ENCODE data around the gene C3orf38. TPM values are rescaled to one million over a fixed set of nuclear protein-coding genes. Genes with fewer than 3 reads are reported as not detected.

Gene C3orf38
- total and polyA plus RNA-seq, 9 of the 15 experiments (the other 6 are each of a cell fraction or from before 2014, with no cell fraction given) = 8.7 to 22.1 (median 16.2) TPM

GRCh38 chr3:88166419-88166971 lies 16.7 kb downstream of the C3orf38 start:
- Histone ChIP-seq H4K20me1 (replicated peaks; ENCODE audit: control insufficient read depth, insufficient read depth, low read length) (no peaks in the 10 kb centered on the region), H3K4me3 (no peak overlapping the region), H3K9me1 (ENCODE audit: control insufficient read depth, insufficient read depth, low read length) (no peaks in the 10 kb centered on the region), H3K4me2 (ENCODE audit: insufficient read depth, low read length) (no peak overlapping the region), H3K27me3 (ENCODE audit: control insufficient read depth in 2 of 2, insufficient read depth in 2 of 2, low read length in 2 of 2) (no peaks in the 10 kb centered on the region), H3K9ac (ENCODE audit: insufficient read depth in 1 of 2, low read depth in 2 of 2, low read length in 2 of 2) (no peak overlapping the region), H3K79me2 (ENCODE audit: control insufficient read depth, insufficient read depth, low read length) (no peaks in the 10 kb centered on the region; the same call in 2 of the 3 replicates), H3K36me3 (ENCODE audit: control insufficient read depth, insufficient read depth, low read length) (peaks cover 3% of the 10 kb centered on the region; the same call in 1 of the 3 replicates), H3K4me1 (replicated peaks in 1 of 2; ENCODE audit: control insufficient read depth in 2 of 2, insufficient read depth in 2 of 2, low read length in 2 of 2) (no peaks in the 10 kb centered on the region), H2AFZ (ENCODE audit: low read depth, low read length) (no peak overlapping the region), H3K27ac (ENCODE audit: extremely low read depth, low read depth, low read length) (no peak overlapping the region), H3K9me3 (replicated peaks; ENCODE audit: control insufficient read depth, insufficient read depth, low read depth, low read length) (no peaks in the 10 kb centered on the region)
- no peak for DNase-seq (ENCODE audit: extremely low read depth in 1 of 4, low spot score in 3 of 4)
- FAIRE-seq = no peak
- ChIA-PET CTCF (ENCODE audit: low intra/inter-chr PET ratio) (interaction anchor here (0.7 kb wide), 1 partner anchor 869 kb away, joined by 7 read pairs; no protein-coding TSS in a partner anchor), POLR2A (no interaction called here)
- 100% methylated on average over 2 of the region's 2 CpGs for WGBS (ENCODE audit: insufficient coverage, low coverage, missing lambda C conversion rate)
- ATAC-seq = no peak
- no TSS peak for BruUV-seq (replicated peaks)
- in situ Hi-C loops (cut with MboI) (no loop called here), intact Hi-C loops (cut with micrococcal nuclease) (no loop called here)
- TF ChIP-seq TRIM24 (IDR thresholded peaks at IDR 0.05) = no peak
- no peak for TF ChIP-seq CEBPZ (IDR thresholded peaks at IDR 0.05; ENCODE audit: borderline replicate concordance, low read depth, low read length)
- no peak for TF ChIP-seq ZSCAN29 (IDR thresholded peaks at IDR 0.05)
- TF ChIP-seq ZNF41 (CRISPR knock-in tag; conservative IDR thresholded peaks at IDR 0.05) = no peak
- no peak for TF ChIP-seq HSF4 (CRISPR knock-in tag; IDR thresholded peaks at IDR 0.05; ENCODE audit: borderline replicate concordance)
- no peak for TF ChIP-seq ZNF280B (CRISPR knock-in tag; IDR thresholded peaks at IDR 0.05)
- no peak for TF ChIP-seq HNRNPLL (IDR thresholded peaks at IDR 0.05; ENCODE audit: low read depth, low read length, poor library complexity, severe bottlenecking)
- TF ChIP-seq ZBTB12 (CRISPR knock-in tag; IDR thresholded peaks at IDR 0.05) = no peak
- no peak for TF ChIP-seq GABPA (tag; conservative IDR thresholded peaks at IDR 0.05; ENCODE audit: low read depth)
- no peak for TF ChIP-seq ARID2 (IDR thresholded peaks at IDR 0.05)
- TF ChIP-seq ARID4B (CRISPR knock-in tag; IDR thresholded peaks at IDR 0.05) = no peak
- no peak for TF ChIP-seq ZNF707 (CRISPR knock-in tag; conservative IDR thresholded peaks at IDR 0.05)
